VCaP (cell line): Measurements from ENCODE around the gene ADD2.

Source experiments
- H3K27ac ChIP-seq: fragments of 450-650 bp; 2 replicates; pipeline ENCODE4 v1.5.1; 2017
- TF ChIP-seq, protein P1 (sequence below): fragments of 450-650 bp; conservative IDR thresholded peaks from 2 replicates; pipeline ENCODE4 v1.5.1; 2017; ENCODE audit warnings: mild to moderate bottlenecking, moderate library complexity

ADD2 gene

DNA sequence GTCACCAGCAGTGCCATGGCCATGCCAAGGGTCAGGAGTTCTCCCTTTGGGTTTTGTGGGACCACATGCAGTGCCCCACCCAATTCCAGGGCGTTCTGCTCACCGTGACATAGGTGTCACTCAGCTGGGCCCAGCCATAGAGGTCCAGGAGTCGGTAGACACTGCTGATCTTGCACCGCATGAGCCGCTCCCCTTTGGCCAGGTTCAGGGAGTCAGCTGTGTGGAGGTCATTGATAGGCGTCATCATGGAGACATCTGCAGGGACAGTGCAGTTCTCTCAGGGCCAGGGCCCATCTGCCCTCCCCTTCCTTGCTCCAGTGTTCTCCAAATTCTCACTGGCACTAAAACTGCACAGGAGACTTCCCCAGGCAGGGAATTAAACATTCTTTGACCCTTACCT is 71.9 kb downstream of the ADD2 start:
- TF ChIP-seq, protein P1, sequence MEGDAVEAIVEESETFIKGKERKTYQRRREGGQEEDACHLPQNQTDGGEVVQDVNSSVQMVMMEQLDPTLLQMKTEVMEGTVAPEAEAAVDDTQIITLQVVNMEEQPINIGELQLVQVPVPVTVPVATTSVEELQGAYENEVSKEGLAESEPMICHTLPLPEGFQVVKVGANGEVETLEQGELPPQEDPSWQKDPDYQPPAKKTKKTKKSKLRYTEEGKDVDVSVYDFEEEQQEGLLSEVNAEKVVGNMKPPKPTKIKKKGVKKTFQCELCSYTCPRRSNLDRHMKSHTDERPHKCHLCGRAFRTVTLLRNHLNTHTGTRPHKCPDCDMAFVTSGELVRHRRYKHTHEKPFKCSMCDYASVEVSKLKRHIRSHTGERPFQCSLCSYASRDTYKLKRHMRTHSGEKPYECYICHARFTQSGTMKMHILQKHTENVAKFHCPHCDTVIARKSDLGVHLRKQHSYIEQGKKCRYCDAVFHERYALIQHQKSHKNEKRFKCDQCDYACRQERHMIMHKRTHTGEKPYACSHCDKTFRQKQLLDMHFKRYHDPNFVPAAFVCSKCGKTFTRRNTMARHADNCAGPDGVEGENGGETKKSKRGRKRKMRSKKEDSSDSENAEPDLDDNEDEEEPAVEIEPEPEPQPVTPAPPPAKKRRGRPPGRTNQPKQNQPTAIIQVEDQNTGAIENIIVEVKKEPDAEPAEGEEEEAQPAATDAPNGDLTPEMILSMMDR, result no peak
- no peak overlapping the region for H3K27ac ChIP-seq

DNA sequence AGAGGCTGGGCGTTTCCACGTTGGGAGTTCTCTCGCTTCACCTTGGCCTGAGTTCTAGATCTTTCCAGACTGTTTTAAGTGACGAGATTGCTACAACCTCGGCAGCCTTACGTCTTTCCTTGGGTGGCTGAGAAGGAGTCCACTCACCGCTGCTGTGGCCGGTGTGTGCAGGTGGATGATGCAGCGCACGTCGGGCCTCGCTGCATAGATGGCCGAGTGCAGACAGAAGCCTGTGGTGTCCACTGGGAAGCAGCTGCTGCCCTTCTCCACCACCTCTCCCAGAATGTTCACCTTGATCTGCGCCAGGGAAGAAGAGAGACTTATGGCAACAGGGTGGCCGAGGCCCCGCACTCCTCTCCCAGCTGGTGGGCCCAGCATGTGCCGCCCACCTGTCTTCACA is 75.7 kb downstream of the ADD2 start:
- TF ChIP-seq, protein P1, result no peak
- no peak overlapping the region for H3K27ac ChIP-seq

DNA sequence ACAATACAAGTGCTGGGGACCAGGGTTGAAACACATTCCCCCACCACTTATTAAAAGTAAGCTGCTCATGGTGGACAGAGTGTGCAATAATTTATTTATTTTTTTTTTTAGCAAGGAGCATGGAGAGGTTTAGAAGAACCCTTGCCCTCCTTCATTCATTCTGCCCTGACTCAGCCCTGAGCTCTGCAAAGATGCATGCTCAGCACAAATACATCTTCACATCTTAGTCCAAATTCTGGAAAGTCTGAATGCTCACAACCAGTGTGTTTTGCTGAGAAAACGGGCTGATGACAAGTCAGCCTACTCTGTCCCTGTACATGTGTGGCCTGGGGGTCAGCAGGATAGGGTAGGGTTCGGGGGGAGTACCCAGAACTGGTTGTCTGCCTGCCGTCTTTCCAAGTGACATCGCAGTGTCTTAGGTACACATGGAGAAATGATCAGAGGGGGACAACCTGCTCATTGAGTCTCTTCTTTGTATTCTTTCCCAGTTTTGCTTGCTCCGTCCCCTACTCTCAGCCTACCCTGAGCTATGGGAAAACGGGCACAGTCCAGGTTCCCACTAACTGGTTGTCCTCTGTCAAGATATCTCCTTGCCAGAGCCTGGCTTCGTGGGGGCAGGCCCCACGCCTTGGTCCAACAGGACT is 76.4 kb downstream of the ADD2 start:
- TF ChIP-seq, protein P1, result no peak
- no peak overlapping the region for H3K27ac ChIP-seq

DNA sequence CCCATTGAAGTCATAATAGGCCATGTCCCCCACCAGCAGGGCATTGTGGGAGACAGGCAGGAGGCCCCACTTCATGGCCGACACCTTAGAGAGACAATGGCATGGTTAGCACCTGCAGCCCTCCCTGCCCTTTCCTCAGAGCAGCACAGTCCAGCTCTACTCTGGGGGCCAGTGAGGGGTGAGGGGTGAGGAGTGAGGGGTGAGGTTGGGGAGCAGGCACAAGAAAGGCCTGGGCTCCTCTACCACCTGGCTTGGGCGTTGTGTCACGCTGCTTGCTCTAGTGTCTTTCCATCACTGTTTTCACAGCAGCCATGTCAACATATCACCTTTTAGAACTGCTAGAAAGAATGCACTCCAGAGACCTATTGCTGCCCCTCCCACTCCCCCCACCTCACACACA is 77.2 kb downstream of the ADD2 start:
- TF ChIP-seq, protein P1, result no peak
- H3K27ac ChIP-seq, result no peak overlapping the region

DNA sequence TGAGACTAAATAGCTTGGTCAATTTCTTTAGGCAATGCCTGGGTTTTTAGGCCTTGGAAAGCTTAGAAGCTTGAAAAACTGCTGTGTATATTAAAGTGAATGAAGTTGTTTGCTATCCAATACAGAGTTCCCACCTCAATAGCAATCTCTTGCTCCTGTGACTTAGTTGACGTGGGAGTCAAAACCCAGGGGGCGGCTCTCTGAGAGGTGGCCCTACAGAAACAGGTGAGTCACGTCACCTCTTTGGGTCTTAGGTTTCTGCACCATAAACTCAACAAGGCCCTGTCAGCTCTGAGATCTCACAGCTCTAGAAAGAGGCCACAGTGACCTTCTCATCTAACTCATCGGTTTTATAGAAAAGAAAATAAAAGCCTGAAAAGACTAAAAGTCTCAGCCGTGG is 79.6 kb downstream of the ADD2 start:
- TF ChIP-seq, protein P1, result no peak
- H3K27ac ChIP-seq, result no peak overlapping the region

DNA sequence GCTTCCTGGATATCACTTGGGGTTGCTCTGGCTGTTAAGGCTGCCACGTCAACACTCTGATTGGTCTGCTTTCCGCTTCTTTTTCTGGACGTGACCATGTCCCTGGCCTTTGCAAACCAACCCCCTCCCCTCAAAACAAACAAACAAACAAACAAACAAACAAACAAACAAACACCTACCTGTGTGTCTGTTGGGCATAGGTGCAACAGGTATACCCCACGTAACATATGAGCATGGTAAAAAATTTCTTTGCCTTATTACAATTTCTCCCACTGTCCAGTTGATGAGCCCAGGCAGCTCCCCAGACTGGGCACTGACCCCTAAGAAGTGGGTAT is 80.6 kb downstream of the ADD2 start:
- no peak overlapping the region for H3K27ac ChIP-seq

DNA sequence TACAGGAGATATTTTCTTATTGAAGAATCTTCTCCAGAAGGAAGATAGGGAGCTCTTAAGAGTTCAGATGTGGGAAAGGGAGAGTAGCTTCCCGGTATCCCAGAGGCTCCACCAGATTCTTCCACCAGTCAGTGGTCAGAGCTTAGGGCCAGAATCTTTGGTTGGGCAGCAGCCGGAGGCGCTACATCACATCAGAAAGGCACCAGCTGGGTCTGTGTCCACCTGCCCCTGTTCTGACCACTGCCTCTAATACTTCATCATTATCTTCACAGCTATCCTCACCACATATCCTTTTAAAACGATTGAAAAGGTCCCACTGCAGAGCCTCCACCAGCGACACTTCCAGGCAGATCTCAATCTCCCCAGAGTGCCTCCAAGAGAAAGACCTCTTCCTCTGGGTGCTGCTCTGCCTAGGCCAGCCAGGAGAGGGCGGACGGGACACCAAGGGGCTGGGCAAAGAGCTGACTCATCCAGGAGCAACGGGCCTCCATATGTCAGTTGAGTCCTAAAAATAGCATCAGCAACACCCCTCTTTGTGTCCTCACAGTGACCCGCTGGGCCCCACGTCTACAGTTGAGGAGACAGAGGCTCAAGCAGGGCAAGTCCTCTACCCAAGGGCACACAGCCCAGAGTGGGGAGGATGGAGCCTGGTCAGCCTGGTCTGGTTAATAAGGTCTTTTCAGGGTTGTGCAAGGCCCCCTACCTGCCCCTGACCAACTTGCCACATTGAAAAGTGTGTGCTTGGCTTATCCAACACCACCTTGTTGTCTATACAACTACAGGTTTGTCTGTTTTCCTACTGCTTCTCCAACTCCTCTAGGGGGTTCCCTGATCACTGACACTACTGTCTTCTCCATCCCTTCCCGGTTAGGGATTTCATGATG is 81.2 kb downstream of the ADD2 start:
- no peak overlapping the region for H3K27ac ChIP-seq

More for the DNA sequence above, 80.6 kb downstream of the ADD2 start:
- TF ChIP-seq, protein P1, result no peak

More for the DNA sequence above, 81.2 kb downstream of the ADD2 start:
- TF ChIP-seq, protein P1, result peak; percentile 47
